RPMI8226 (cell line): Measurements from ENCODE around the gene PRKG1.
"Not testable (repeated sequence)": the region's sequence is repeated elsewhere in the genome, so short reads cannot be mapped to it uniquely, and the experiment has no call there.

Experiments
- DNase-seq: peaks from one replicate; pipeline ENCODE4 v3.0.0-alpha.2; 2015

PRKG1 gene

DNA sequence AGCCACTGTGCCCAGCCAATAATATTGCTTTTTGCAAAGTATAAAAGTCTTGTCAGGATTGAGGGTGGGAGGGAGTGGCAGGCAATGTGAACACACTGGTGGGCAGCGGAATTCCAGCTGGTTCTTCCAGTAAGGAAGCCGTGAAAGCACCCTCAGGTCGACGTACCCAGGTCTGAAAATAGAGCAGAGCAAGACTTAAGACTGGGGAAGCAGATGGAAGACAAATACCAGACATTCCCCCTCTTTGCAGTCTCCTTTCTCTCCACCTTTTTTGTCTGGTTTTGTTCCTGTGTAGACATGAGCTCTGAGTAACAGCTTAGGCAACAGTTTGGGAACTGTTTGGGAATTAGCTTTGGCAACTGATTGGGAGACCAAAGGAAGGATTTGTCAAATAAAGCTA is 642.7 kb downstream of the PRKG1 start:
- no peak for DNase-seq

DNA sequence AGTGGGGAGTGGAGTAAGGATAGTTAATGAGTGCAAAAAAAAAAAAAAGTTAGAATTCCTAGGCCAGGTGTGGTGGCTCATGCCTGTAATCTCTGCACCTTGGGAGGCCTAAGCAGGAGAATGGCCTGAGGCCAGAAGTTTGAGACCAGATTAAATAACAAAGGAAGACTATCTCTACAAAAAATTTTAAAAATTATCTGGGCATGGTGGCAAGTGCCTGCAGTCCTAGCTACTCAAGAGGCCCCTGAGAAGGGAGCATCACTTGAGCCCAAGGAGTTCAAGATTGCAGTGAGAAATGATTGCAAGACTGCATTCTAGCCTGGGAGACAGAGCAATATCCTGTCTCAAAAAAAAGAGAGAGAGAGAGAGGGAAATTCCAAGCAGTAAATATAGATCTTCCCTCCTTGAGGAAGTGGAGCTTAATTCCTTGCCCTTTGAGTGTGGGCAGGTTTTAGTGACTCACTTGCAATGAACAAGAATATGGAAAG is 644.6 kb downstream of the PRKG1 start:
- no peak for DNase-seq

DNA sequence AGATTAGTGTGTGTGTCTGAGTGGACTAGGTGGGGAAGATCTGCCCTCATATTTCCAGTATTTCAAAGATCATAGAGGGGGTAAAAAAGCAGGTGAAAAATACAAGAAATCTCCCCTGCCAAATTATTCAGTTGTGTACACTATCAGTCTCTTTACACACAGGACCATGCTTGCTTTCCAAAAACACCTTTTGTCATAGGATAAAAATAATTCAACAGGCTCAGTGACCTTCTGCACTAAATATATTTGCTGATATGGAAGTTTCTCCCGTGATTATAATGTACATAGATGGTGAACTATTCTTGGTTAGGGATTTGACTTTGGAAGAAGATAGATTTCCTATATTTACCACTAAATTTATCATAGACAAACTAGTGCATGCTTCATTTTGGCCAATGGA is 649.8 kb downstream of the PRKG1 start:
- no peak for DNase-seq

DNA sequence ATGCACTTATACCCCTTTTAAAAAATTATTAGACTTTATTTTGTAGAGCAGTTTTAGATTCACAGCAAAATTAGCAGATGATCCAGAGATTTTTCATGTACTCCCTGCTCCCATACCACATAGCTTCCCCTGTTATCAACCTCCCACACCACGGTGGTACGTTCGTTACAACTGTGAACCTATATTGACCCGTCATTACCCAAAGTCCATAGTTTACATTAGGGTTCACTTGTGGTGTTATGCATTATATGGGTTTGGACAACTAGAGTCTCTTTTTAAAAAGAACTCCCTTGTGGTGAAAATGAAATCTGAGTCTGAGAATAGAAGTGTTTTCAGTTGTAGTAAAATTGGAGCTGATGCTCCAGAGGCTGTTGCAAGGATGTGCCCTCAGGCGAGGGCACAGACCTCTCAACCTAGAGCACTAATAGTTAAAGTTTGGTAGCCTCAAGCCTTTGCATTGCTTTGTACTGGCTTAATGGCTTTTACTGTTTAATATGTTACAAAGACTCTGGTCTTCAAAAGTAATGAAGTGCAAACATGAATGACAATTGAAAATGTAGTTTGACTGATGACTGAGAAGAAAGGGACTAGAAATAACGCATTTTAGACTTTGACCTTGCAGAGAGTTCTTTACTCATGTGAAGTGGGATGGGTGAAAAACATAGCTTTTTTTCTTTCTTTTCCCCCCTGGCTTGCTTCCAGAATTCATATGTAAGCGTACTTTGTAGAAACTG is 655.7 kb downstream of the PRKG1 start:
- DNase-seq = no peak

DNA sequence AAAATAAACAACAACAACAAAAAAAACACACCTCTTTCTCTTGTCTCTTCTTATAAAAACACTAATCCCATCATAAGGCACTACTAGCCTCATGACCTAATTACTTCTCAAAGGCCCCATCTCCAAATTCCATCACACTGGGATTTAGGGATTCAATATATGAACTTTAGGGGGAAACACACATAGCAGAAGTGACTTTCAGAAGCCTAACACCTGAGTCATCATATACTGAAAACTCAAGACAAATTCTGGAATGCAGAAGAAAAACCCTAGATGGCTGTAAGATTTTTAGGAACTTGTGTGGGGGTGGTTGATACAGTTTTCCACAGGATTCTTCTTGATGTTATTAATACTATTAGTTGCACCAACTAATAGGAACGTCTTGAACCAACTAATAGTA is 658.8 kb downstream of the PRKG1 start:
- DNase-seq = no peak

- DNase-seq = no peak
These were observed 668.9 kb downstream of the PRKG1 start for GRCh38 chr10:51743146-51743545.

- no peak for DNase-seq
These were observed 670.1 kb downstream of the PRKG1 start for GRCh38 chr10:51744235-51745000.

GRCh38 chr10:51745397-51745796 is 671.1 kb downstream of the PRKG1 start:
- DNase-seq = no peak

GRCh38 chr10:51747216-51747615 is 672.9 kb downstream of the PRKG1 start:
- DNase-seq = no peak

DNA sequence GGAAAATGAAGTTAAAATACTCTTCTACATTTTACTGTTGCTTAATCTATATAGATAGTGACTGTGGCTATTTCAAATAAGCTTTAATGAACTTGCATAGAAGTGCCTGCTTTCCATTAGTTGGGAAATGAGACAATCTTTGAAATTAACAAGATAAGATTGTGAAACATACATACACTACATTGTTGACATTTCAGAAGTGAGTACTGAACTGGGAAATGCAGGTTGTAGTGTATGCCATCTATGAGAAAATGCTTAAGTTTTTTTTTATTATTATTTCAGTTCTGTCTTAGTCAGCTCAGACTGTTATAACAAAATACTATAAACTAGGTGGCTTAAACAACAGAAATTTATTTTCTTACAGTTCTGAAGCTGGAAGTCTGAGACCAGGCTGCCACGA is 674.7 kb downstream of the PRKG1 start:
- no peak for DNase-seq

- DNase-seq = no peak
These were observed 684.1 kb downstream of the PRKG1 start for GRCh38 chr10:51758366-51758765.

DNA sequence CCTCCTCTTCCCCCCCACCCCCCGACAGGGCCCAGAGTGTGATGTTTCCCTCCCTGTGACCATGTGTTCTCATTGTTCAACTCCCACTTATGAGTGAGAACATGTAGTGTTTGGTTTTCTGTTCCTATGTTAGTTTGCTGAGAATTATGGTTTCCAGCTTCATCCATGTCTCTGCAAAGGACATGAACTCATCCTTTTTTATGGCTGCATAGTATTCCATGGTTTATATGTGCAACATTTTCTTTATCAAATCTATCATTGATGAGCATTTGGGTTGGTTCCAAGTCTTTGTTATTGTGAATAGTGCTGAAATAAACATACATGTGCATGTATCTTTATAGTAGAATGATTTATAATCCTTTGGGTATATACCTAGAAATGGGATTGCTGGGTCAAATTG is 684.6 kb downstream of the PRKG1 start:
- not testable (repeated sequence) for DNase-seq

- no peak for DNase-seq
These were observed 685.7 kb downstream of the PRKG1 start for GRCh38 chr10:51759896-51760534.

DNA sequence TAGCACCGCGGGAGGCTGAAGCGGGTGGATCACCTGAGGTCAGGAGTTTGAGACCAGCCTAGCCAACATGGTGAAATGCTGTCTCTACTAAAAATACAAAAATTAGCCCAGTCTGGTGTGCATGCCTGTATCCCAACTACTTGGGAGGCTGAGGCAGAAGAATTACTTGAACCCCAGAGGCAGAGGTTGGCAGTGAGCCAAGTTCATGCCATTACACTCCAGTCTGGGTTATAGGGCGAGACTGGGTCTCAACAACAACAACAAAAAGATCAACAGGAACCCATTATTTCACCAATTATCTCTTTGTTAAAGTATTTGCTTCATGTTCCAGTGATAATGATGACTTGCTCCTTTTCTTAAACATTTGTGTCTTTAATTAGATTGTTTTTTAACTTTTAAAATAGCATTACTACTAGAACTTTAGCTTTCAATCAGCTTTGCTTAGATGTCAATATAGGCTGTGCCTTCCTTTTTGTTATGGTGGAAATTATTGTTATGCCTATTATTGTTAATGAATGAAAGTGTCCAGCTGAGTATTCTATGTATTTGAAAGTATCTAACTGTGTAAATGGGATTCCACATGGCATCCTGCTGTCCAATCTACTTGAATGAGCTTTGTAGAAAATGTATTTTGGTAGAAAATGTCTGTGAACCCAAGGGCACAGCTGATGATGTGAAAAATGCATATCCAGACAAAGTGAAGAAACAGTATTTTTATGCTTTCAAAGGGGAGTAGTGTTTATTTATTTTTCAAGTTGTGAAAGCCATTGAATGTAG is 686.8 kb downstream of the PRKG1 start:
- DNase-seq = no peak

GRCh38 chr10:51763746-51764145 is 689.5 kb downstream of the PRKG1 start:
- no peak for DNase-seq

DNA sequence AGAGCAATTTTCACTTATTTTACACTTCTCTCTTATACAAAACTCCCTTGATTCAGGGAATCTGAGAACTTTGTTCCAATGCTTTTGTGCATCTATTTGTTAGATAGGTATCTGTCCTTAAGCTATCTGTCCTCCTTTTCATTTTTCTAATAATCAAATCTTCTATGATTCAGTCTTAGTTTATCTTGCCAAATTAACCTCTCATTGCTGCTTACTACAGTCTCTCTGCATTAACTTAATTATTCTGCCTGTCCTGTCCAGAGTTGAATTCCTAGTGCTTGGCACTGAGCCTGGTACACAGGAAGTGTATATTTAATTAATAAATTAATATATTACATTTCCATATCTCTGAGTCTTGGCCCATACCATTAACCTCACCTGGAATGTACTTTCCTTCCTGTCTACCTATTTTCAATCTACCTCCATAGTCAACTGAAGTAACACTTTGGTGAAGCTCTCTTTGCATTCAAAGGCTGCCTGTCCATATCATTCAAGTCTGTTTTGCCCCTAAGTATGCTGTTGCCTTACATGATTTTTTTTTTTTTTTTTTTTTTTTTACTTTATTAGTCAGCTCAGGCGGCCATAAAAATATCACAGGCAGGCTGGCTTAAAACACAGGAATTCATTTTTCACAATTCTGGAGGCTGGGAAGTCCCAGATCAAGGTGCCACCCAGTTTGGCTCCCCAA is 691.1 kb downstream of the PRKG1 start:
- no peak for DNase-seq

GRCh38 chr10:51766423-51767102 is 692.3 kb downstream of the PRKG1 start:
- no peak for DNase-seq

GRCh38 chr10:51767103-51767763 is 692.9 kb downstream of the PRKG1 start:
- DNase-seq = no peak

DNA sequence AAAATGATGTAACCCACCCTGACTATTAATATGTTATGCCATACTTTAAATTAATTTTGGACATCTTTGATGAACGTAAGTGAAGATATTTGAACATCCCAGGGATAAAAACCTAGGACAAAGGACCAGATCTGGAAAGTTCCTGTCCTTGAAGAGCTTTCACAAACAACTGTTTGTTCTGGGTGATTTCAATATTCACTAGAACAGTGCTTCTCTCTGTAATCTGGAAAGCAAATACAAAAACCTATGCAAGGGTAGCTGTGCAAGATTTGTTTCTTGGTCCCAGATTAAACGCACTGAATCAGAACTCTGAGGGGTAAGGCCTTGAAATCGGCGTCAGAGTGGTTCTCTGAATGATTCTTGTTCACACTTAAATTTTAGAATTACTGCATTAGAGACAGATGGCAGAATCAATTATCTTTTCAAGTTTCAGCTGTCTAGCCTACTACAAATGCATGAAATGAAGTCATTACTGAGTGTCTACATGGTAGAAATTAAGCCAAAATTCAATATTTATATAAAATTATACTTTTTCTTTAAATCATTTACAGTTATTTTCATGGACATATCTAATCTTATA is 694.7 kb downstream of the PRKG1 start:
- DNase-seq = no peak

DNA sequence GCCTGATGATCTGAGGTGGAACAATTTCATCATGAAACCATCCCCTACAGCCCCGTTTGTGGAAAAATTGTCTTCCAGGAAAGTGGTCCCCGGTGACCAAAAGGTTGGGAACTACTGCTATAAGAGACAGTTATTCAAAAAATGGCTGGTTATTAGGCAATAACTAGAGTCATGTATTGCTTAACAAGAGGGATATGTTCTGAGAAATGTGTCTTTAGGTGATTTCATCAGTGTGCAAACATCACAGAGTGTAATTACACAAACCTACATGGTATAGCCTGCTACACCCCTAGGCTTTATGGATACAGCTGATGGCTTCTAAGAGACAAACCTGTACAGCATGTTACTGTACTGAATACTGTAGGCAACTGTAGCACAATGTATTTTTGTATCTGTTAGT is 696.4 kb downstream of the PRKG1 start:
- no peak for DNase-seq

GRCh38 chr10:51772387-51772786 is 698.1 kb downstream of the PRKG1 start:
- no peak for DNase-seq
